NOMO-1 treated with DMSO at 0.1 percent for 48 hours (cell line): Measurements from ENCODE around the gene OSBP2.

ENCODE experiments used
- DNase-seq: peaks from one replicate; lab custom pipeline; 2025; ENCODE audit not compliant: unreplicated experiment; lab: John Stamatoyannopoulos, UW

The OSBP2 gene

DNA sequence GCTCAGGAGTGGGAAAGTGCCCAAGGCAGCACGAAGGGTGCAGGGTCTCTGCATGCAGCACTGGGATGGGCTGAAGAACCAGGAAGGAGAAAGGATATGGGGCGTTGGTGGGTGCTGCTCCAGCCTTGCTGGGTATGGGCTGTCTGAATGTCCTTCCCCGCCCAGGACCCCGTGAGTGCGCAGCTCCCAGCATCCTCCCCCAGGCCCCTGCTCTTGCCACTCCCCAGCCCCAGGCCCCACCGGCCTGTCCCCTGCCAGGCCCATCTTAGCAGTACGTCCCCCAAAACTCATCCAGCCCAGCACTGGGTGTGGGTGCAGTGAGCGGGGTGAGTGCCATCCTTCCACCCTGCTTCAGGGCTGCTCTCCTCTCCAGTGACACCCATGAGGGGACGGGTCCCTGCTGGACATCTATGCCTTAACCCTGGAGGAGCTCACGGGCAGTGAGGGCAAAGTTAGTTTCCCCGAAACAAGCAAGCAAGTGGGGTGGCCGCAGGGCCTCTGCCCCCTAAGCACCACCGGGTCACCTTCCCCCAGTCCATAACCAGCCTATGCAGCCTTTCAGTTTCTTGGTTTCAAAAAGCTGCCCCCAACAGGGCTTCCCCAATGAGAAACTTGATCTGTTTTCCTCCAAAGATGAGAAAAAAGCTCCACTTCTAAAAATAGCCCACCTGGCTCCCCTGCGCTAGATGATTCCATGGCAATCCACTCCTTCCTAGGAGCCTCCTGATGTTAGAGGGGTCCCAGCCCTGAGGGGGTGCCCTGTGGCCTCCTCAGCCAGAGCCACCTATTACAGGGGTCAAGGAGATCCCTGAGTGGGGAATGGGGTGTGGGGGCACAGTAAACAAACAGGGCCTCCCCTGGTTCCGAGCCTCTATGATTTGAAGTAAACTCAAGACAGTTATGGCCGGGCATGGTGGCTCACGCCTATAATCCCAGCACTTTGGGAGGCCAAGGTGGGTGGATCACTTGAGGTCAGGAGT, 170.1 kb downstream of the OSBP2 start:
- DNase-seq: no peak

DNA sequence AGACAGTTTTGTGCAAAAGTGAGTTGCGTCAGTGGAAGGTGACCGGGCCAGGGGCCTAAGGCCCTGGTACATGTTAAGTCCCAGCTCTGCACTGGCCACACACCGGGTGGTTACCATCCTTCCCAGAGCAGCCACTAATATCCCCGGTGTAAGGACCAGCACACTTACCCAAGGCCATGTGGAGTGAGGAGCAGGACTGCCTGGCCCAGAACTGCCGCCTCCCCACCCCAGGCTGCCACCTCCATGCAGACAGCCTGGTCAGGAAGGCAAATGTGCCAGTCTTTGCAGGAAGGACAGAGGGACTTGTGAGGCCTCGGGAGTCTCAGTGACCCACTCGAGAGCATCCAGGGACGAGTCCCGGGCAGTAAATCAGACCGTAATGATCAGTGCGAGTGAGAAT, 171.0 kb downstream of the OSBP2 start:
- DNase-seq: no peak

DNA sequence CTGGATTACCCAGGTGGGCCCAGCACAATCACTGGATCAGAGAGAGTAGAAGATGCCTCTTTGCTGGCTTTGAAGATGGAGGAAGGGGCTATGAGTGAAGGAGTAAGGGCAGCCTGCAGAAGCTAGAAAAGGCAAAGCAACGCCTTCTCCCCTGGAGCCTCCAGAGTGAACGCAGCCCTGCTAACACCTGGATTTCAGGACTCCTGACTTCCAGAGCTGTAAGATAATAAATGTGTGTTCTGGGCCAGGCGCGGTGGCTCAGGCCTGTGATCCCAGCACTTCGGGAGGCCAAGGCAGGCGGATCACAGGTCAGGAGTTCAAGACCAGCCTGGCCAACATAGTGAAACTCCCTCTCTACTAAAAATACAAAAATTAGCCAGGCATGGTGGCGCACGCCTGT, 171.5 kb downstream of the OSBP2 start:
- no peak for DNase-seq

DNA sequence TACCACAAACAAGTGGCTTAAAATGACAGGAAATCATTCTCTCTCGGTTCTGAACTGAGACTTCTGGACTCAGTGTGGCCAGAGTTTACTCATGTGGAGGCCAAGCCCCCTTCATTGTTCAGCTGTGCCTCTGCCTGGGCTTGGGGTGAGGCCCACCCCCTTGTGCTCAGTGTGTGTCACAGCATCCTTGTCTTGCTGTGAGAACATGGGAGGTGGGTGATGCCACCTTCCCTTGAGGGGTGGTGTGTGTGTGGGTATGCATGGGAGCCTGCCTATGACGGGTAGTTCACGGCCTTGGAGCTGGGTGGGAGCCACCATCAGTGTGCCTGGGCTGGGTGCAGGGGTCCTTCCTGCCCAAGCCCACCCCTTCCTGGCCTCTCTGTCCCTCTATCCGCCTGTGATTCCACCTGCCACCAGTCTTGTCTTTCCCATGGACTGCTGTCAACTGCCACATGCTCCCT, 172.2 kb downstream of the OSBP2 start:
- DNase-seq: no peak

DNA sequence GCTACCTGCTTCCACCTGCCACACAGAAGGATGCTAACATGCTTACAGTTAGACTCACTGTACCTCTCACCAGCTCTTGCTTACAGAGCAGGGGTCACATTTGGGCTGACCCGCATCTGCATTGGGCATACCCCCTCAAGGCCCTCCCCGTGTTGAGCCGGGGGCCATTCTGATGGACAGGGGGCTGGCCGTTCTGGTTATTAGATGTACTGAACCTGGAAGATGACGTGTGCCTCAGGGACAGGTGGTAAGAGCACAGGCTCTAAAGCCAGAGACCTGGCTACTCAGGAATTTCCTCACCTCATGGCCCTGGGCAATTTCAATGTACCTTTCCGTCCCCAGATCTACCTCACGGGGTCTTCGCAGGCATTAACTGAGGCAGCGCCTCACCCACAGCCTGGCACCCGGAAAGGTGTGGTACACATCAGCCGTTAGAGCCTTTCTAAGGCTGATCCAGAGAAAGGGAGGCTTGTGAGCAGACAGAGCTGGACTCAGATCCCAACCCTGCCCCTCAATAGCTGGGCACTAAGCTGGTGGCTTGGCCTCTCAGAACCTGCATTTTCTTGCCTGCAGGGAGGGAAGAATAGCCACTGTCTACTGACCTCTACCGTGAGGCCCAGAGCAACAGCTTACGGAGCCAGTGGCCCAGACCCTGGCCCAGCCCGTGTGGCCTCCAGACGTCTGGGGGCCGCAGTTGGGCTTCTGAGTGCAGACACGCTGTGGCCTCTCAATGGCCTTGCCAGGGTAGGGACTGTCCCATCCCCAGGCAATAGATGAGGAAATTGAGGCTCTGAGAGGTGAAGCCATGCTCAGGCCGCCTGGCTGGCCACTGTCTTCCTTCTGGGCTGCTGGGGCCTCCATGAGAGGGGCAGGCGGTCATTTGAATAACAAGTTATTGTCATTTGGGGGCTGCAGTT, 173.3 kb downstream of the OSBP2 start:
- no peak for DNase-seq

- no peak for DNase-seq
These were observed 174.2 kb downstream of the OSBP2 start for GRCh38 chr22:30868663-30869385.

- no peak for DNase-seq
These were observed 175.2 kb downstream of the OSBP2 start for GRCh38 chr22:30869667-30870395.

GRCh38 chr22:30870451-30871345, 176.0 kb downstream of the OSBP2 start:
- no peak for DNase-seq

DNA sequence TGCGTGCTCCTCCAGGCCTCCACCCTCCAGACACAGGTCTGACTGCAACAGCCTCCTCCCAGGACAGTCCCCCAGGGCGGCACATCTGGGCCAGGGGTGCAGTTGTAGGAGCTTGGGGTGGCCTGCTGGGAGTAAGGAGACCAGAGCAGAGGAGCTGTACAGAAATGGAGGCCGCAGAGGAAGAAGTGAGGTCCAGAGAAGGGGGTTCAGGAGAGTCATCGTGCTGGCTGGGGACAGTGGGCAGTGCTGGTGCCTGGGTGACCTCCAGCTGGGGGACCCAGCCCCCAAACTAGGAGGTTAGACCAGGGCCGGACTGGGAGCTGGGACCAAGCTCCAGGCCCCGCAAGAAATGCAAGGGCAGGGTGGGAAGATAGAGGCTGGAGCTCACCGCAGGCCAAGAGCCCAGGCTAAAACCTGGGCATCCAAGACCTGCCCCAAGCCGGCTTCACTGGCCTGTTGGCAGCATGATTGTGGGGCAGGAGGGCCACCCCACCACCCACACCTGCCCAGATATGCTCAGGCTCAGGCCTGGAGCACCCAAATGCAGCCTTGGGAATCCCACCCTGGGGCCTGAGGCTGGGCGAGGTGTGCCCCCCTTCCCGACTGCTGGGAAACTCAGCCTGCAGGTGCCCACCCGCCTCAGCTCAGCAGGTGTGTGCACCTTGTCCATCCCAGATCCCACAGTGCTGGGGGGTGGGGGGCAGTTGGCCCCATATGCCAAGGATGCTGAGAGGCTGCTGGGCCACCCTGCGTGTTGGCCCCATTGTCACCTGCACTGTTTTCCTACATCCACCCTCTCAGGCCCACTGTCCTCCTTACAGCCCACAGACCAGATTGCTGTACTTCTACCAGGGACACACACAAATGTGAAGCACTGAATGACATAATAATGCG, 177.0 kb downstream of the OSBP2 start:
- no peak for DNase-seq

DNA sequence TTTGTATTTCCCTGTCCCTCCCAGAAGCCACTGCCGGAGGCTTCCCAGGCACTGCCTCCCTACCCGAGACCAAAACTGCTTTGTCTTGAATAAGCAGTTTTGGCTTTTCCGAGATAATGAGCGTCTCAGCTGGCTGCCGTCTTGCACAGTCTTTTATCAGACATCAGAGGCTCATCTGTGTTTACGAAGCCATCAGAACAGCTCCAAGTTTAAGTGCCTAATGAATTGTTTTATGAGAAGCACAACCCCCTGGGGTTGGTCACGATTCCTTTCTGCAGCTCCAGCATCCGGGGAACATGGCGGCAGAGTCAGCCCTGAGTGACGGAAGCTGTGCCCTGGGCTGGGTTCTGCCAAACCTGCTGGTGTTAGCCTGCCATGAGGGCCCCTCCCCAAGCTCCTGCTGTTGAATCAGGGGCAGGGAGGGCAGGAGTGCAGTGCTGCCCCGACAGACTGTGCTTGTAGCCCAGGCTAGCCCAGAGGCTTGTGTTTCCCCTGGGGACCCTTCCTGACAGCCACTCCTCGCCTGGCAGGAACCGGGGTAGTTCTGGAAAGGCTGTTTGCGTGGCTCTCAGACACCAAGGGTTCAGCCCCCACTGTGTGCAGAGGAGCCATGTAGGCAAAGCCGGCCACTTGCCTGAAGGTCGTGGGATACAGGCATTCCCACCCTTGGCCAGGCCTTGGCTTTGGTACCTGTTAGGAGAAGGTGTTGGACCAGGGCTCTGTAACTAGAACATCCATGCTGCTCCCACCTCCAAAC, 177.8 kb downstream of the OSBP2 start:
- DNase-seq: no peak

- no peak for DNase-seq
These were observed 178.5 kb downstream of the OSBP2 start for GRCh38 chr22:30873086-30873650.

DNA sequence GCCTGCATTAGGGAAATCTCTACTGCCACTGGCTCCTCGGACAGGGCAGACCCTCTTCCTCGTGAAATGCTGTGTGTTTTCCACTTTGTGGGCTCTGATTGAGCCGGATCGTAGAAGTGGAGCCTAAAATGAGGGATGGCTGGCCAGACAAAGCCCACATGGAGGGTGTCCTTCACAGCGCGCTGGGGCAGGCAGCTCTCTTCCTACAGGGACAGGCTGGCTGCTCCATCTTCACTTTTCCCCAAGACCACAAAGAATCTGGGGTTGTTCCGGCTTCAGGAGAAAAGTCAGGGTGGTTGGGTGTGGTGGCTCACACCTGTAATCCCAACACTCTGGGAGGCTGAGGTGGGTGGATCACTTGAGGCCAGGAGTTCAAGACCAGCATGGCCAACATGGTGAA, 179.0 kb downstream of the OSBP2 start:
- no peak for DNase-seq

DNA sequence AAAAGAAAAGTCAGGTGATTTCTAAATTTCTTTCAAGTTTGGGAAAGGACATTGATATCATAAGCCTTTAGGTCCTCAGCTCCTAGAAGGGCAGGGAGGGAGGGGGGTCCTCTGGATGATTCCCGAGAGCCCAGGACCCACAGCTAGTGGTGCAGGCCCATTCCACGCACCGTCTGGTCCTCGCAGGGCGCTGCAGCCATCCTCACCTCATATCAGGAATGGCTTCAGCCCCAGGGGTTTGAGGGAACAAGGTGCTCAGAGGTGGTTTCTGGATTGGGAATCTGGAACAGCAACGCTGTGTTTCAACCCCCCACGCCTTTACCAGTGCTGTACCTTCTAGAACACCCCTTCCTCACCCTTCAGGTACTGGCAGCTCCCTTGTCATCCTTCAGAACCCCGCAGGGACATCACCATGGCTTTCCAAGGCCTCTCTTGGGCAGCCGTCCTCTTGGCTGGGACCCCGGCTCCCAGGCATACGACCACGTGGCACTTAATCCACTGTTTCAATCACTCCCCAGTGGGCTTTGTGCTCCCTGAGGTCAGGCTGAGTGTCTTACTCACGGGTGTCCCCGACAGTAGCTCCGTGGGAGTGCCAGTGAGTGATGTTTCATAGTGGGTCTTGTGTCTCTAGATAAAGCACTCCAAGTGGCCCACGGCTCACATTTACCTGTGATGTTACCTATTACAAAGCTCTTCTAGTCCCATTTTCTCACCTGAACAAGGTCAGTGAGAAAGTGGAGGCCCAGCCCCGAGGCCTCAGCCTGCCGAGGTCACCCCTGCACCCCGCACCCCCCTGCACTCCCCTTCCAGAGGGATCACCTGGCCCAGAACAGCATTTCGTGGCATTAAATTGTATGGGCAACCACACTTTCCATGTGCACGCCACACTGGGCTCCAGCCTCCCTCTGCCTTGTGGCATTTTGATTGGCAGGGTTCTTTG, 180.0 kb downstream of the OSBP2 start:
- DNase-seq: no peak

DNA sequence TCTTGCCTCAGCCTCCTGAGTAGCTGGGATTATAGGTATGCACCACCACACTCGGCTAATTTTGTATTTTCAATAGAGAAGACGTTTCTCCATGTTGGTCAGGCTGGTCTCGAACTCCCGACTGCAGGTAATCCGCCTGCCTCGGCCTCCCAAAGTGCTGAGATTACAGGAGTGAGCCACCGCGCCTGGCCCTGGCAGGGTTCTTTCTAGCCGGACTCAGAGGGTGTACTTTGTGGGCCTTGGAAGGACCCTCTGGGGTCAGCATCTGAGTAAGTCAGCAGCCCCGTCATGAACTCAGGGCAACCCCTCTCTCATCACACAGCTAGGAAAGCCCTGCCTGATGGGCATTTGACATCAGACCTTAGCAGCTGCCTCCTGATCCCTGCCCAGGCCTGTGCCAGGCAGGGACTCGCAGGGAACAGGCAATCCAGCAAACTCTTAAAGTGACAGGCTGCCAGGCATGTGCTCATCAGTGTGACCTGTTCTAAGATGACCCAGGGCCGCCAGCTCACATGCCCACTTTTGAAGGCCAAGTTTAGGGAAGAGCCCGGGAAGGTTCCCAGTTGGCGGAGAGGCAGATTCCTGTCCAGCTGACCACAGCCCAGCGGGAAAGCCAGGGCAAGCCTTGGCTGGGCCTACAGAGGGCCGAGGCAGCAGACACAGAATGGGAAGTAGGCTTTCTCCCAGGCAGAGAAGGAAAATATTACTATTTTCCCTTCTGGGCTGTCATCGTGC, 181.0 kb downstream of the OSBP2 start:
- no peak for DNase-seq

DNA sequence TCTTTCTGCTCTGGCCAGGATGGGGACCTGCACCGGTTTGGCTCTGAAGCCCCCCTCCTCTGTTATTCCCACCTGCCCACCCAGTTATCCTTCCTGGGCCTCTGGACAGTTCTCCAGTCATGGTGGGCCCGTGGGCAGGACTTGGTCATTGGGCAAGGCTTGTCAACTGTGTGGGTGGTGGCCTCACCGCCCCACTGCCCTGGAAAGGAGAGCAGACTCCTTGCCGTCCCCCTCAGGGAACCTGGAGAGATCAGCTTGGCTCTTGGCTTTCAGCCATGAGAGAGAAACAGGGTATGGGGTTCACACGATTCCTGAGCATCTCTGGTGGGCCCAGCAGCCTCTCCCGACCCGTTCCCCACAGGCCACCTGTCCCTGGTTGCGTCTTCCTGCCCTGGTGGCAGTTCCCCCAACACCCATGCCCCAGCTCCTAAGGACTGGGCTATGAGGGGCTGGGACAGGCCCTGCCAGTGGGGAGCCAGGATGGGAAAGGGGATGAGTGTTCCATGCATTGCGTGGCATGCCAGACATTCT, 181.6 kb downstream of the OSBP2 start:
- DNase-seq: no peak
